GM21529 (cell line): ENCODE data around the gene ACBD4.
"Not testable (repeated sequence)": the region's sequence is repeated elsewhere in the genome, so short reads cannot be mapped to it uniquely, and the experiment has no call there.

Experiments
- ATAC-seq: cut with Tn5 transposase; IDR thresholded peaks from one replicate; pipeline ENCODE4 v1.9.1; 2021; ENCODE audit not compliant: unreplicated experiment

ACBD4 gene

DNA sequence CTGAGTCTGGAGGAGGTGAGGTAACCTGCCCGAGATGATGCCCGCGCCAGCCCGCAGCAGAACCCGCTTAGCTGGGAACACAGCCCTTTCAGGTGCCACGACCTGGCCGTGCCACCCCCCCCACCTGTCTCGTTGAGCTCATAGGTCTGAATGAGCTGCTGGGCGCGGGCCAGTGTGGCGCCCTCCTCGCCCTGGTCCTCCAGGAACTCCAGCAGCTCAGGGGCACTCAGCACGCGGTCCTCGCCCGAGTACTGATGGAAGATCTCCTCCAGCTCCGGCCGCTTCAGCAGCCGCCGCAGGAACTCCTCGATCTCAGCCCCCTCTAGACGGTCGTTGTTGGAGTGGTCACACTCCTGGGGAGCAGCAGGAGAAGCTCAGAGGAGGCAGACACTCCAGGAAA, 16.8 kb upstream of the ACBD4 start:
- ATAC-seq = no peak

DNA sequence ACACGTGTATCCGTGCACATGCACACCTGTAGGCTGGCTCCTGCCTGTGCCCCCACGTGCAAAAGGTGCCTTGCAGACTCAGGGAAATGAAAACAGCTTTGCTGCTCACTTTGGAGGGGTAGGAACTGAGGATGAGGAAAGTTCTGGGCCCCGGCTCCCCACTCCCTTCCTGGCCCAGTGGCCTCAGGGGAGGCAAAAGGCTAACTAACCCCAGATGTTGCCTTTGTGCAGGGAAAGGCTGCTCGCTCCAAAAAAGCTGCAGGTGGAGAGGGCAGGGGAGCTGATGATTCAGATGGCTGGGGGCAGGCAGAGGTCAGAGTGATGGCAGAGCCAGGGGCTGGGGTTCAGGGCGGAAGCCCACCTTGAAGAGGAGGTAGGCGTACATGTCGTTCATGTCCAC, 15.5 kb upstream of the ACBD4 start:
- no peak for ATAC-seq

DNA sequence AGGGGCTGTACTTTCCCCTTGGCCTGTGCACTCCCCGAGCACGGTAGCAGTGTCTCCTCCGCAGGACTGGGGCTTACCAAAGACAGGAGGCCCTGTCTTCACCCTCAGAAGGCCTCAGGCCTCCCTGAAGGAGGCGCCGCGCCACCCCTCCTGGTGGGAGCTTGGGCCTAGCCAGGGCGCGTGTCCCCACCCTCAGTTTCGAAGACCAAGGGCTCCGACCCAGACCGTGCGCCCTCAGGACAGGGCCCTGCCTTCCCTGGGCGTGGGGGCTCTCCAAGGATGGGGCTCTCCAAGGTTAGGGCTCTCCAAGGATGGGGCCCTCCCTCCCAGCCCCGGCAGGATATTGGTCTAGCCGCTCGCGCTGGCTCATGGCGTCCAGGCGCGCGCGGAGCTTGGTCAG, 14.9 kb upstream of the ACBD4 start:
- no peak for ATAC-seq

DNA sequence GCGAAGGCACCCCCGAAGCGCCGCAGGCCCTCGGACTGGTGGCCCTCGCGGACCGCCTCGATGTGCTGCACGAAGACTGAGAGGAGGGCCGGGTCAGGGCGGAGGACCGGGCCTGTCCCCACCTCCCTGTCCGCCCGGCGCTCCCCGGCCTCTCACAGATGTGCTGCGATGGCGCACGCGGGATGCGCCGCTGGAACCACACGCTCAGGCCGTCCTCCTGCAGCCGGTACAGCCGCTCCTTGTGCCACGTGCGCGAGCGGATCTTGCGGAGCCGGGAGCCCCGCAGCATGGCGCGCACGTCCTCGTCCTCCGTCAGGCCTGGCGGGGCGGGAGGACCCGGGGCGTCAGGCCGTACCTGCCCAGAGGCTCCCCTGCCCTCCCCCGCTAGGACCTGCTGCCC, 14.4 kb upstream of the ACBD4 start:
- no peak for ATAC-seq

DNA sequence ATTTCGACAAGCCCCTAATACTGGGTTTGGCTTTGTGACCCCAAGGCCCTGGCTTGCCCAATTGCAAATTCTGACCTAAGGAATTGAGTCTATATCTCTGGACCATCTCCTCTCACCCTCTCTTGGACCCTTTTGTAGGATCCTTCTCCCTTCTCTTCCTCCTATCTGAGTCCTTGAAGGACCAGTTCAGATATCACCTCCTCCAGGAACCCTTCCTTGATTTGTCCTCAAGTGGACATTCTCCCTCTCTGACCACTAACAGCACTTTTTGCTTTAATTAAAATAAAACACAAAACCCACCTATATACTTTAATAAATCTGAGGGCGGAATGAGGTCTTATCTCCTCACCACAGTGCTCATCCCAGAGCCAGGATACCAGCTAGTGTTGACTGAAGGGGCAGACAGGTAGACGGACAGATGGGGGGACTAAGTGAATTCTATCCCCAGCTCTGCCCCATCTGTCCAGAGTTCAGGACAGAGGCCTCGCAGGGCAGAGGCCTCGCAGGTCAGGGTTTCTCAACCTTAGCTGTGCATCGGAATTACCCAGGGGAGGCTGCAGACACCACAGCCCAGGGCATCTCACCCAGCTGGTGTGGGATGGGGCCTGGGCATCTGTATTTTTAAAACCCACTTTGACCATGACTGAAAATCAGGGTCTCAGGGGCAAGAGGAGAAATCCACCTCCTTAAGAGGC, 12.3 kb upstream of the ACBD4 start:
- no peak for ATAC-seq

DNA sequence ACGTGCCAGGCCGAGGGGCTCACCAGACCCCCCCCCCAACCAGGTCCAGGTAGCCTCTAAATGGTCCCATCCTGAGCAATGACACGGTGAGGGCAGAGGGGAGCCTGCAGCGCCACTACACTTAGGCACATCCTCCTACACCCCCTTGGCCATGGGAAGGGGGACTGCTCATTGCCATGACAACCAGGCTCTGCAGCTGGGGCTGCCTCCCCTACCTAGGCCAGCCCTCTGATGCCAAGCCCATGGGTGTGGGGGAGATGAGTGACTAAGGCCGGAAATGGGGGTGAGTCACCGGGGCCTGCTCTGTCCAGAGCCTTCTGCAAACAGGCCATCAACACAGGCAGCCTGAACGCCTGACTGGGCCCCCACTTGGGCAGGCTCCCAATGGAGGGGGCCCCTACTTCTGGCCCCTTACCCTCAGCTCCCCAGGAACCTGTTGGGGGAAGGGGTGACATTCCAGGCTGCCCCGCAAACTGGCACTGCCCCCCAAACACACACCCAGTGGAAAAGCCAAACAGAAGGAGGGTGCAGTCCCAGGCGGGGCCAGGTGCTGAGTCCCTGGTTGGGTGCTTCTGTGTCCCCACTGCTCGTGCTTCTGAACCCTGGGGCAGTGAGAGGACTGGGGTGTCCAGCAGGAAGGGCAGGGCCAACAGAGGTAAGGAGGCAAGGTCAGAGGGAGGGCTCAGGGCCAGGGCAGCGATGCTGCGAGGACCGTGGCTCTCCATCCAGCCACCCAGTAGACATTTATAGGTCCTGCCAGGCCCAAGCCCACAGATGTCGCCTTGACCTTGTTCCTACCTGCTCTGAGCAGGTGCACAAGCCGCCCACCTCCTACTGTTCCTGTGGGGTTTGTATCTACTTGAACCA, 11.3 kb upstream of the ACBD4 start:
- no peak for ATAC-seq

DNA sequence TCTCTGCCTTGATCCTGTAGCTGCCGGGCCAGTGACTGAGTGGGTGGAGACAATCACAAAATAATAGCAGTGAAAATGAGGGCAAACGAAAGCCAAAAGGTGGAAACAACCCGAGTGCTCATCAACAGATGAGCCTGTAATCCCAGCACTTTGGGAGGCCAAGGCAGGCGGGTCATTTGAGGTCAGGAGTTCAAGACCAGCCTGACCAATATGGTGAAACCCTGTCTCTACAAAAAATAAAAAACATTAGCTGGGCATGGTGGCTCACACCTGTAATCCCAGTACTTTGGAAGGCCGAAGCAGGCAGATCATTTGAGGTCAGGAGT, 10.7 kb upstream of the ACBD4 start:
- ATAC-seq = not testable (repeated sequence)

DNA sequence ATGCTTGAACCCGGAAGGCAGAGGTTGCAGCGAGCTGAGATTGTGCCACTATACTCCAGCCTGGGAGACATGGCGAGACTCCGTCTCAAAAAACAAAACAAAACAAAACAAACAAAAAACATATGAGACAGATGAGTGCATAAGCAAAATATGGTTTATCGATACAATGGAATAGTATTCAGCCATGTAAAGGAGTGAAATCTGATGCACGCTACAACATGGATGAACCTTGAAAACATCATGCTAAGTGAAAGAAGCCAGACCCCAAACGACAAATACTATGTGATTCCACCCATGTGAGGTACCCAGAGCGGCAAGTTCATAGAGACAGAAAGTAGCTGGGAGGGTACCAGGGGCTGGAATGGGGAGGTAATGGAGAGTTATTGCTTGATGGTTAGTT, 10.0 kb upstream of the ACBD4 start:
- no peak for ATAC-seq

DNA sequence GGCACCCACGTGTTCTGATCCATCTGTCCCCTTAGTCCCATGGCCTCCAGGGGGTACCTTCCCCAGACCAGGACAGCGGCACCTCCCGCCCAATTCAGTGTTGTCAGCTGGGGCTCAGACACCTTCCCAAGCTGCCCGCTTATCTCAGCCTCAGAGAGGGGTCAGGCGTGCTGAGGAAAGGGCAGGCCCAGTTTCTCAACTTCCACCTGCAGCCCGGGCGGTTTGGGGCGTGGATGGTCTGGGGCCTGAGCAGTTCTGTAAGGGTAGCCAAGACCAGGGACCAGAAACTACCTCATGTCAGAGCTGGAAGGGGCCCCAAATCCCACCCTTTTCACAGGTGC, 8.3 kb upstream of the ACBD4 start:
- ATAC-seq = no peak

DNA sequence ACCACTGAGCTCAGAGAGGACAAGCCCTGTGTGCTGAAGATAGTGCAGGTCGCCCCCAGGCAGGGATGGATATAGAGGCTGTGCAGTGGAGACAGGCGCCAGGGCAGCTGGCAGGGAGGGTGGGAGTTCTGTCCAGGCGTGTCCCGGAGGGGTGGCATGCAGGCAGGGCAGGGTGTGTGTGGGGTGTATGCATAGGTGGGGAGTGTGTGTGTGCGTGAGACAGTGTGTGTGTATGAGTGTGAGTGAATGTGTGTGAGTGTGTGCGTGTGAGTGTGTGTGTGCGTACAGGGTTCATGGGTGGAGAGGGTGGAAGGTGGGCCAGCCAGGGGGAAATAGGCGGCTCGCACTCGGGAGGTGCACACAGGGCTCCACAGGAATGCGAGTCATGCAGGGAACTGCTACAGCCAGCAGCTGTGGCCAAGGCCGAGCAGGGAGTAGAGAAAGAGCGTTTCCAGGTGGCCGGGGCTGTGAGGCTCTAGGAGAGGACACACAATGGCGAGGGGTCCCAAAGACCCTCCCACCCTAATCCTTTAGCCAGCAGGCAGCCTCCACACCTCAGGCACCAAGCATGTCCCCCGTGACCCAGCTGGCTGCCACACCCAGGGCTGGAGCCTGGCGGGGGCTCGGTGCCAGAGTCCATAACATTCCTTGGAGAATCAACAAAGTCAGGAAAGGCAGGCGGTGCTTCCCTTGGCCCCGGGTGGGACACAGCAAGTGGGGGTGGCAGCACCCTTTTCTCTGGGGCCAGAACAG, 7.8 kb upstream of the ACBD4 start:
- ATAC-seq = no peak

DNA sequence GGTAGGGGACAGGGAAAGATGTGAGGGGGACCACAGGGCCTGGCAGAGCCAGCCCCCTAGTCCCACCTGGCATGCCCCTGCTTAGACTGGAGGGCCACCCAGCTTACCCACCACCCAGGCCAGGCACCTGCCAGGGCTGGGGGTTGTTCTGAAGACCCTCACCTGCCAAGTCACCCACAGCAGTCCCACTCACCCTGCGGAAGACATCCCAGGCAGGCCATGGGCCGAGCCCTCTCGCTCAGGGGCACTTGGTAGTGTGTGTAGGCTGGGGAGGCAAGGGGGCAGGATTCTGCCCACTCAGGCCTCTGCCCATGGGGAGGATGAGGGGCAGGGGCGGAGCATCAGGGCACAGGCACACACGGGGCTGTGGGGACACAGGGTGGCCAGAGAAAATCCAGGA, 7.2 kb upstream of the ACBD4 start:
- no peak for ATAC-seq

DNA sequence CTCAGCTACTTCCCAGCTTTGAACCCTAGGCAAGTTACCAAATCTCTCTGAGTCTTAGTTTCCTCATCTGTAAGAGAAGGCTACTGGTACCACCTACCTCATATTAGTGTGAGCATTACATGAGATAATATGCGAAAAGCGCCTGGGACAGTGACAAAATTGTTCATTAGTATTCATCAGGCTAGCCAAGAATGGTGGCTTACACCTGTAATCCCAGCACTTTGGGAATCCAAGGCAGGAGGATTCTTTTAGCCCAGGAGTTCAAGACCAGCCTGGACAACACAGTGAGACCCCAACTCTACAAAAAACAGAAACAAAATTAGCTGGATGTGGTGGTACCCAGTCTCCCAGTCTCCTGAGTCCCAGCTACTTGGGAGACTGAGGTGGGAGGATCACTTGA, 6.5 kb upstream of the ACBD4 start:
- no peak for ATAC-seq

DNA sequence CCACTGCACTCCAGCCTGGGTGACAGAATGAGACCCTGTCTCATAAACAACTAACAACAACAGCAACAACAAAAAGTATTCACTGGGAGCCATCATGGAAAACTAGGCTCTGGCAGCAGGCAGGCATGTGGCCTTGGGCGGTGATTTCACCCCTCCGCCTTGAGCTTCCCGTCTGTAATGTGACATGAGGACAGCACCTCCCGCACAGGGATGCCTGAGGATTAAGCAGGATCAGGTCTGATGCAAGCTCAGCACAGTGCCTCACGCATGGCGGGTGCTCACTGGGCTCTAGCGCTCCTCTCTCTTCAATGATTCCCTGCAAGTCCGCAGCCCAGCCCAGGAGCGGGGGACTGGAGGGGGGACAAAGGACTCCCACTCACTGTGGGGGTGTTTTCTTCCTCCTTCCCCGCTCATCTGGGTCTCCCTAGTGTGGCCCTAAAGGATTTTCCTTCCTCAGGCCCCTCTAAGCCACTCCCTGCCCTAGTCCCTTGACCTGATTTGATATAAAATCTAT, 6.0 kb upstream of the ACBD4 start:
- no peak for ATAC-seq

DNA sequence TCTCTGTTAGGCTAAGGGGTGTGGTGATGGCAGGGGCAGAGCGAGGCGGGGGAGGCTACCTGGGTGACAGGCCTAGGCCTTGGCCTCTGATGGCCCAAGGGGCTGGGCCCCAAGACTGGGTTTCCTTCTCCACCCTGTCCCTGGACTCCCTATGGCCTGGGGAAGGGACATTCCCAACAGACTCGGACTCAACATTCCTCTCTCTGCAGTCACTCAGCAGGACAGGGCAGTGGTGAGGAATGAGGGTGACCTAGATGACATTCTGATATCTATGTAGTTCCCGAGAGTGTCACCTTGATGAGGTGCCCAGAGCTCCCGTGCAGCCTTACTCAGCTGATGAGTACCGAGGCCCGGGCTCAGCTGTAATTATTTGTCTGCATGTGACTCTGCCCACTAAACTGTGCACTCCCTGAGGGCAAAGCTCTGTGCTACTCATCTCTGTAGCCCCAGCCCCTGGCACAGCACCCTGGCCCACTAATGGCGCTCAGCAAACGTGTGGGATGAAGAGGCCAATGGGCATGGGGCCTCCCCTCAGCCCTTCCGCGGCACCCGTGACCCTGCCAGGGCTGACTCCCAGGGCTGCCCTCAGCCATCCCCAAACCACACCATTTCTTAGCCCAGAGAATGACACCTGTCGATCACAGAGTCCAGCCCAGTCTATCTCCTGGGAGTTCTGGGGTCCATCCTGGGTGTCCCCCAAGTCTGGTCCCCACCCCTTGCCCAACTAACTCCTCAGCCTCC, 5.4 kb upstream of the ACBD4 start:
- no peak for ATAC-seq

DNA sequence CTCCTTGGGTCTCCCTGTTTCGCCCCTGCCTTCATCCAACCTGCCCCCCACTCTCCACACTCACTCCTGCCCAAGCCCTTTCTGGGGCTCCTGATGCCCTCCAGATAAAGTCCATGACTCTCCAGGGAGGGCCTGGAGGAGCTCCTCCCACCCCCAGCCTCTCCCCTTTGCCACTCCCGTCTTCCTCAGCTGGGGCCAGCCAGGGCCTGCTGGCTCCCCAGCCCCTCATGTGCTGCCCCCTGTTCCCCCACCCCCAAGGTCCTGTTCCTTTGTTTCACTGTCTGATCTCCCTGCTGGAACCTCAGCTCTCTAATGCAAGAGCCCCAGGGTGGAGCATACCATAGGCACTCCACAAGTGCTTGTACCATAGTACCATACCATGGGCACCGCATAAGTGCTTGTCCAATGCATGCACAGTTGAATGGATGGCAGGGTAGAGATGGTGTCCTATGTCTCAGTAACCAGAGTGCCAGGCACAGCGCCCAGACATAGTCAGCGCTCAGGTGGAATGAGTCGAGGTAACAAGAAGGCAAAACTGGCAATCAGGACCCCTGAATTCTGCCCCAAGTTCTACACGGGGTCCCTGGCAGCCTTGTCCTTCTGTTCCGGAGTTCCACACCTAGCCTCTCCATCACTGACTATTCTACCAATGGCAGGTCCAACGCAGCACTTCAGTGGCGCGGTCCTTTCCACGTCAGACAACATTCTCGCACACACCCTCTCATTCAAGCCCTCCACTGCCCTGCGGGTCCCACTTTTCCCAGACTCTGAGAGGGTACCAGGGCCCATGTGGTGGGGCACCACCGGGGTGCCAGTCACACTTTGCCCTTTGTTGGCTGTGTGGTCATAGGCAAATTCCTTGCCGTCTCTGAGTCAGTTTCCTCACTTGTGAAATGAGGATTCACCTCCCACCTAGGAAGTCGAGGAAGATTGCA, 4.5 kb upstream of the ACBD4 start:
- no peak for ATAC-seq

DNA sequence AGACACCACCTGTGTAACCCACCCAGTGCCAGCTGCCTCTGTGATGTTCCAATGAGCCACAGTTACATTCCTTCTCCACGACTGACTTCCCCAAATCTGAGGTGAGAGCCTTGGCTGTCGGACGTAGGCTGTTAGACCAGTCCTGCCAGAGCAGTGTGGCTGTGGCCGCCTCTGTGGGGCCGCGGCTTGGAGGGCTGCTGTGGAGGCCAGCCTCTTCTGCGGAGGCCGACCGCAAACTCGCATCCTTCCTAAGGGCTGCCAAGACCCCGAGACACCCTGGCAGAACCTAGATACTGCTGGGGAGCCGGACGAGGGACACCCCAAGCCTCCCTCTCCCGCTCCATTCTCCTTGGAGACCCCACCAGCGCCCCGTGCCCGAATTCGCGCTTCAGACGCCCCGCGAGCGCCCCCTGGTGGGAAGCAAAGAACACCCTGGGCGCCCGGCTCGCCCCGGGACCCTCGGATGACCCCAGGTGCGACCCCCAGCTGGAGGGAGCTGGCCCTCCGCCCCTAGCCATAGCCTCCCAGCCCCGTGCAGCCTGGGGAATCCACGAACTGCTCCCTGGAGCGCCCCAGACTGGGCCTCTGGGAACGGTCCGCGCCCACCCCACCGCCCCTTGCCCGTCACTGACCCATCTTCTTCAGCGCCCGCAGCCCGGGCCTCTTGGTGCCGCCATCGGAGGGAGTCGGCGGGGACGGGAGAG, 3.7 kb upstream of the ACBD4 start:
- no peak for ATAC-seq

DNA sequence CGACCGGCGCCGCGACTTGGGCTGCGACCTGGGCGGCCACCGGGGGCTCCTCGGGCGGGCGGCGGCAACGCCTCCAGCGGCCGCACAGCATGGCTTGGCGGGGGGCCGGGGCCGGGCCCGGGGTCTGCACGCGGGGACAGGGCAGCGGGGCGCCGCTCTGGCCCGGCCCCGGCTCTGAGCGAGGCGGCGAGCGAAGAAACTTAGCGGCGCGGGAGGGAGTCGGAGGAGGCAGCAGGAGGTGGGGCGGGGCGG, 3.2 kb upstream of the ACBD4 start, which contains the start of gene PLCD3:
Gene PLCD3 (minus strand): TSS at position 196 of the 252 bp plus-strand sequence. CDS start 105 bp downstream, at position 91.
- no peak for ATAC-seq

DNA sequence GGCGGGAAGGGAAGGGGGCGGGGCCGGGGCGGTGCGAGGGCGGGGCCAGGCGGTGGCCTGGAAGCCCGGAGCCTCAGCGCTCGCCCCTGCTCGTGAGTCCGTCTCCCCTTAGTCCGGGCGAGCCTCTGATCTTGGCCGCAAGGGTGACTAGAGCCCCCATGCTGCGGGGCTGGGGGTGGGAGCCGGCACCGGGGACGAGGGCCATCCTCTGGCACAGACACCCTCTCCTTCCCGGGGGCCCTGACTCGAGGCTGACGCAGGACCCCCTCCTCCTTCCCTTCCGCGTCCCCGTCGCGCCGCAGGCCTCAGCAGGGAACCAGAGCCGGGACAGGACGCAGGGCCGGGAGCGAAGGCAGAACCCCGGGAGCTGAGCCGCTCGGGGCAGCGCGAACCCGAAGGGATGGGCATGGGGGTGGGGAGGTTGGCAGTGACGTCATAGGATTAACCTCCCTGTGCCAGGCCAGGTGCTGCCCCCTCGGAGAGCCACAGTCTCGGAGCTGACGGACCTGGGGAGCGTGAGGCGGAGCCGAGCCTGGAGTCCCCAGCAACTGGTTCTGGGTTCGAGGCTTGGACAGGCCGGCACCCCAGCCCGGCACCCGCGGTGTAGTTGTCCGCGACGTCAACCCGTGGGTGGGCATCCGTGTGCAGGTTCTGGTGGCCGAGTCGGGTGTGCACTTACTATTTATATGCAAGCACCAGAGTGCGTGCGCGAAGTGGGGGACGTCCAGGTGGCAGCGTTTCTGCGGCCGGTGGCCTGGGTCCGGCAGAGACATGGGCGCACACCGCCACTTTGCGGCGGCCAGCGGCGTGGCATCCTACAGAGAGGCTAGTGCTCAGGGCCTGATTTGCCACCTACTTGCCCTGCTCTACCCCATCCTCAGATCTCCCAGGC, 2.7 kb upstream of the ACBD4 start:
- ATAC-seq = no peak
